K562 treated with DMSO at 1 percent for 4 hours (cell line): ENCODE data around the gene ZBTB5. TPM values are rescaled to one million over a fixed set of nuclear protein-coding genes. Genes with fewer than 3 reads are reported as not detected.

ENCODE experiments used
- total RNA-seq: library from RNA; unstranded; fragments of 300-600 nt; gene quantifications from 2 replicates; pipeline ENCODE4 v1.2.3, GENCODE V29; 2022; ENCODE audit not compliant: insufficient read depth

ZBTB5 gene, protein sequence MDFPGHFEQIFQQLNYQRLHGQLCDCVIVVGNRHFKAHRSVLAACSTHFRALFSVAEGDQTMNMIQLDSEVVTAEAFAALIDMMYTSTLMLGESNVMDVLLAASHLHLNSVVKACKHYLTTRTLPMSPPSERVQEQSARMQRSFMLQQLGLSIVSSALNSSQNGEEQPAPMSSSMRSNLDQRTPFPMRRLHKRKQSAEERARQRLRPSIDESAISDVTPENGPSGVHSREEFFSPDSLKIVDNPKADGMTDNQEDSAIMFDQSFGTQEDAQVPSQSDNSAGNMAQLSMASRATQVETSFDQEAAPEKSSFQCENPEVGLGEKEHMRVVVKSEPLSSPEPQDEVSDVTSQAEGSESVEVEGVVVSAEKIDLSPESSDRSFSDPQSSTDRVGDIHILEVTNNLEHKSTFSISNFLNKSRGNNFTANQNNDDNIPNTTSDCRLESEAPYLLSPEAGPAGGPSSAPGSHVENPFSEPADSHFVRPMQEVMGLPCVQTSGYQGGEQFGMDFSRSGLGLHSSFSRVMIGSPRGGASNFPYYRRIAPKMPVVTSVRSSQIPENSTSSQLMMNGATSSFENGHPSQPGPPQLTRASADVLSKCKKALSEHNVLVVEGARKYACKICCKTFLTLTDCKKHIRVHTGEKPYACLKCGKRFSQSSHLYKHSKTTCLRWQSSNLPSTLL
- 17.5 and 21.2 TPM in 2 replicates for total RNA-seq

GRCh38 chr9:37465249-37466036 lies at the start of gene ZBTB5:
TSS of gene ZBTB5 (minus strand) at chr9:37465450. CDS start at chr9:37442551, 22,899 bp downstream.

GRCh38 chr9:37485389-37486255 lies 20.4 kb upstream of the ZBTB5 start, which contains the start of gene POLR1E:
TSS of gene POLR1E (plus strand) at chr9:37485948. CDS start at chr9:37486048, 100 bp downstream.

GRCh38 chr9:37422289-37423104 lies 42.8 kb downstream of the ZBTB5 start, which contains the start of gene GRHPR:
TSS of gene GRHPR (plus strand) at chr9:37422696. CDS start at chr9:37422751, 55 bp downstream.

Other genes with a start within 250 kb of the ZBTB5 start
- 172 and 209 TPM in 2 replicates for gene GRHPR, start 42.8 kb downstream of the ZBTB5 start, total RNA-seq
- gene POLR1E, start 20.5 kb upstream of the ZBTB5 start, total RNA-seq, result 30.2 and 32.6 TPM in 2 replicates
- 17.4 and 22.0 TPM in 2 replicates for gene FBXO10, start 110.9 kb upstream of the ZBTB5 start, total RNA-seq
- 131 and 135 TPM in 2 replicates for gene TOMM5, start 127.1 kb upstream of the ZBTB5 start, total RNA-seq
- not detected in 2 replicates for gene FRMPD1, start 185.5 kb upstream of the ZBTB5 start, total RNA-seq